ENCODE results near the gene COL4A1. TPM values are rescaled to one million over a fixed set of nuclear protein-coding genes. Genes with fewer than 3 reads are reported as not detected.

COL4A1 gene
- total RNA-seq, 2 donors from 2014 or later, result 140 to 201 TPM

- TF ChIP-seq CTCF (IDR thresholded peaks at IDR 0.05), result no peak
- Histone ChIP-seq H3K27ac (peak overlapping the region; percentile 37 to 58), H3K36me3 (peaks cover 12% of the 10 kb centered on the region), H3K4me1 (peaks cover 0 to 78% of the 10 kb centered on the region in 2 donors), H3K27me3 (no peaks in the 10 kb centered on the region), H3K4me3 (no peak overlapping the region), H3K9me3 (no peaks in the 10 kb centered on the region)
- no peak for DNase-seq (ENCODE audit: low spot score)
Measured at GRCh38 chr13:110228936-110229904, 77.7 kb downstream of the COL4A1 start.

GRCh38 chr13:110227864-110228643 lies 78.9 kb downstream of the COL4A1 start:
- TF ChIP-seq CTCF (IDR thresholded peaks at IDR 0.05), result no peak
- no peak for DNase-seq (ENCODE audit: low spot score)
- peaks cover 0 to 77% of the 10 kb centered on the region in 2 donors for H3K4me1 ChIP-seq
- no peak overlapping the region for H3K4me3 ChIP-seq
- no peaks in the 10 kb centered on the region for H3K27me3 ChIP-seq
- H3K27ac ChIP-seq, result peak overlapping the region; percentile 38 to 58
- no peaks in the 10 kb centered on the region for H3K9me3 ChIP-seq
- H3K36me3 ChIP-seq, result peaks cover 12% of the 10 kb centered on the region

GRCh38 chr13:110227416-110227815 lies 79.5 kb downstream of the COL4A1 start:
- no peak for DNase-seq (ENCODE audit: low spot score)
- Histone ChIP-seq H3K9me3 (no peaks in the 10 kb centered on the region), H3K4me1 (peaks cover 0 to 70% of the 10 kb centered on the region in 2 donors)

GRCh38 chr13:110225609-110226574 lies 81.1 kb downstream of the COL4A1 start:
- H3K9me3 ChIP-seq, result no peaks in the 10 kb centered on the region
- peaks cover 12% of the 10 kb centered on the region for H3K36me3 ChIP-seq
- no peak for DNase-seq (ENCODE audit: low spot score)
- H3K27me3 ChIP-seq, result no peaks in the 10 kb centered on the region
- H3K4me1 ChIP-seq, result peaks cover 0 to 72% of the 10 kb centered on the region in 2 donors
- peak overlapping the region; percentile 27 to 41 for H3K27ac ChIP-seq
- no peak overlapping the region for H3K4me3 ChIP-seq
- TF ChIP-seq CTCF (IDR thresholded peaks at IDR 0.05), result no peak

More at GRCh38 chr13:110227416-110227815, 79.5 kb downstream of the COL4A1 start:
- TF ChIP-seq CTCF (IDR thresholded peaks at IDR 0.05), result no peak
- no peak overlapping the region for H3K4me3 ChIP-seq
- peak overlapping the region; percentile 38 to 58 for H3K27ac ChIP-seq
- peaks cover 12% of the 10 kb centered on the region for H3K36me3 ChIP-seq
- H3K27me3 ChIP-seq, result no peaks in the 10 kb centered on the region

- no peaks in the 10 kb centered on the region for H3K9me3 ChIP-seq
- no peak for TF ChIP-seq CTCF (IDR thresholded peaks at IDR 0.05)
- peaks cover 12% of the 10 kb centered on the region for H3K36me3 ChIP-seq
- no peak for DNase-seq (ENCODE audit: low spot score)
- H3K27me3 ChIP-seq, result no peaks in the 10 kb centered on the region
- H3K4me3 ChIP-seq, result no peak overlapping the region
- H3K4me1 ChIP-seq, result peaks cover 0 to 81% of the 10 kb centered on the region in 2 donors
- peak overlapping the region; percentile 41 to 96 for H3K27ac ChIP-seq
Measured at GRCh38 chr13:110225003-110225402, 82.0 kb downstream of the COL4A1 start.

All from right atrium auricular region (tissue), 2 donors.